ENCODE measurements around the gene DNAI4.
A peak's percentile ranks its signal among the peaks of the same experiment; 100 is the strongest.

The DNAI4 gene

GRCh38 chr1:66778266-66778665 is 146.4 kb downstream of the DNAI4 start (continued):
- TF ChIP-seq, protein P1, sequence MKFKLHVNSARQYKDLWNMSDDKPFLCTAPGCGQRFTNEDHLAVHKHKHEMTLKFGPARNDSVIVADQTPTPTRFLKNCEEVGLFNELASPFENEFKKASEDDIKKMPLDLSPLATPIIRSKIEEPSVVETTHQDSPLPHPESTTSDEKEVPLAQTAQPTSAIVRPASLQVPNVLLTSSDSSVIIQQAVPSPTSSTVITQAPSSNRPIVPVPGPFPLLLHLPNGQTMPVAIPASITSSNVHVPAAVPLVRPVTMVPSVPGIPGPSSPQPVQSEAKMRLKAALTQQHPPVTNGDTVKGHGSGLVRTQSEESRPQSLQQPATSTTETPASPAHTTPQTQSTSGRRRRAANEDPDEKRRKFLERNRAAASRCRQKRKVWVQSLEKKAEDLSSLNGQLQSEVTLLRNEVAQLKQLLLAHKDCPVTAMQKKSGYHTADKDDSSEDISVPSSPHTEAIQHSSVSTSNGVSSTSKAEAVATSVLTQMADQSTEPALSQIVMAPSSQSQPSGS (tag by site-specific recombination; IDR thresholded peaks at IDR 0.05; ENCODE audit: low read depth), result no peak
- TF ChIP-seq KLF8 (tag by site-specific recombination; IDR thresholded peaks at IDR 0.05) (no peak), ZNF341 (tag by site-specific recombination; IDR thresholded peaks at IDR 0.05; ENCODE audit: low read depth) (no peak), ZNF175 (tag by site-specific recombination; IDR thresholded peaks at IDR 0.05) (no peak), SP2 (tag by site-specific recombination; IDR thresholded peaks at IDR 0.05) (no peak), SP7 (tag by site-specific recombination; IDR thresholded peaks at IDR 0.05) (peak; percentile 80), IKZF3 (tag by site-specific recombination; IDR thresholded peaks at IDR 0.05) (peak; percentile 84), ZSCAN30 (tag by site-specific recombination; IDR thresholded peaks at IDR 0.05) (peak; percentile 86), ZNF561 (tag by site-specific recombination; IDR thresholded peaks at IDR 0.05; ENCODE audit: borderline replicate concordance) (0 out of 2 replicates have a peak, but pooled peaks have one; percentile 57), ZNF677 (tag by site-specific recombination; IDR thresholded peaks at IDR 0.05) (no peak), ZNF140 (tag by site-specific recombination; IDR thresholded peaks at IDR 0.05) (no peak)

GRCh38 chr1:66777831-66778230 is 146.8 kb downstream of the DNAI4 start:
- ChIA-PET CTCF (interaction anchor here (0.7 to 1.0 kb wide), 2 partner anchors 13 to 19 kb away, joined by 3 read pairs; no protein-coding TSS in a partner anchor), POLR2A (no interaction called here)
- TF ChIP-seq, protein P2, sequence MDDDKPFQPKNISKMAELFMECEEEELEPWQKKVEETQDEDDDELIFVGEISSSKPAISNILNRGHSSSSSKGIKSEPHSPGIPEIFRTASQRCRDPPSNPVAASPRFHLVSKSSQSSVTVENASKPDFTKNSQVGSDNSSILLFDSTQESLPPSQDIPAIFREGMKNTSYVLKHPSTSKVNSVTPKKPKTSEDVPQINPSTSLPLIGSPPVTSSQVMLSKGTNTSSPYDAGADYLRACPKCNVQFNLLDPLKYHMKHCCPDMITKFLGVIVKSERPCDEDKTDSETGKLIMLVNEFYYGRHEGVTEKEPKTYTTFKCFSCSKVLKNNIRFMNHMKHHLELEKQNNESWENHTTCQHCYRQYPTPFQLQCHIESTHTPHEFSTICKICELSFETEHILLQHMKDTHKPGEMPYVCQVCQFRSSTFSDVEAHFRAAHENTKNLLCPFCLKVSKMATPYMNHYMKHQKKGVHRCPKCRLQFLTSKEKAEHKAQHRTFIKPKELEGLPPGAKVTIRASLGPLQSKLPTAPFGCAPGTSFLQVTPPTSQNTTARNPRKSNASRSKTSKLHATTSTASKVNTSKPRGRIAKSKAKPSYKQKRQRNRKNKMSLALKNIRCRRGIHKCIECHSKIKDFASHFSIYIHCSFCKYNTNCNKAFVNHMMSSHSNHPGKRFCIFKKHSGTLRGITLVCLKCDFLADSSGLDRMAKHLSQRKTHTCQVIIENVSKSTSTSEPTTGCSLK (tag by site-specific recombination; IDR thresholded peaks at IDR 0.05), result no peak
- peak; percentile 35; the same call in 1 of the 2 replicates for TF ChIP-seq PRDM4 (tag by site-specific recombination; IDR thresholded peaks at IDR 0.05)
- Histone ChIP-seq H3K36me3 (ENCODE audit: control insufficient read depth in 2 of 2, insufficient read depth in 1 of 2, low read length in 2 of 2) (no peaks in the 10 kb centered on the region), H3K9me3 (ENCODE audit: control insufficient read depth, insufficient read depth, low read depth, low read length) (no peaks in the 10 kb centered on the region), H3K4me1 (ENCODE audit: control insufficient read depth, insufficient read depth, low read length) (peaks cover 10% of the 10 kb centered on the region), H3K4me3 (ENCODE audit: low read depth, low read length) (no peak overlapping the region), H3K27ac (ENCODE audit: extremely low read depth, low read depth, low read length) (0 out of 2 replicates have a peak overlapping the region, but pooled peaks have one; percentile 12)

DNA sequence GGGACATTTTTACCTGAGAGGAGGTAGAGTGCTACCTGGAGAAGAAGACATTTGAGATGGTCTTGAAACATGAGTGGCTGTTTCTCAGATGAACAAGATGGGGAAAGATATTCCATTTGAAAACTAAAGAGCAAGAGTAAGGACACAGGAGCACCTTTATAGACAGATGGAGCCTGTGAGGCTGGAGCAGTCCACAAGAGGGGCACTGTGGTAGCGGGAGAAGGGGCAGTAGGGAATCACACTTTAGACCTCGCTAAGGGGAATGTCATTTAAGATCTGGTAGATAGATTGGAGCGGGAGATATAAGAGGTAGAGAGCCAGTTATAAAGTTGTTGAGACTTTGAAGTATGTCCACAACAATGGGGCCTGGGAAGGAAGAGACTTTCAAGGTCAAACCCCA is 149.0 kb downstream of the DNAI4 start:
- H3K4me1 ChIP-seq (ENCODE audit: control insufficient read depth, insufficient read depth, low read length), result peaks cover 10% of the 10 kb centered on the region
- no peaks in the 10 kb centered on the region for H3K9me3 ChIP-seq (ENCODE audit: control insufficient read depth, insufficient read depth, low read depth, low read length)
- POLR2A ChIA-PET, result no interaction called here
- CTCF ChIA-PET, result interaction anchor here (0.6 kb wide), 1 partner anchor 74 kb away, joined by 4 read pairs; no protein-coding TSS in a partner anchor
- TF ChIP-seq MZF1 (tag by site-specific recombination; IDR thresholded peaks at IDR 0.05; ENCODE audit: borderline replicate concordance) (0 out of 2 replicates have a peak, but pooled peaks have one; percentile 39), ZXDB (tag by site-specific recombination; IDR thresholded peaks at IDR 0.05) (no peak)
- no peaks in the 10 kb centered on the region for H3K36me3 ChIP-seq (ENCODE audit: control insufficient read depth in 2 of 2, insufficient read depth in 1 of 2, low read length in 2 of 2)
- H3K27ac ChIP-seq (ENCODE audit: extremely low read depth, low read depth, low read length), result no peak overlapping the region
- H3K4me3 ChIP-seq (ENCODE audit: low read depth, low read length), result no peak overlapping the region

Data from HEK293 (cell line).